Loucy (cell line): ENCODE results near the gene ART1.

Source experiments
- H2AFZ ChIP-seq: fragments of 200-600 bp; sonication (generic); 2 replicates; pipeline ENCODE4 v1.6.0; 2016; ENCODE audit warnings: antibody characterized with exemption, mild to moderate bottlenecking, low read length, moderate library complexity
- H3F3A ChIP-seq: fragments of 200-600 bp; 2 replicates; pipeline ENCODE4 v1.6.0; 2016; ENCODE audit warnings: antibody characterized with exemption, low read depth, mild to moderate bottlenecking
- H3K27me3 ChIP-seq: fragments of 200-600 bp; sonication (generic); 2 replicates; pipeline ENCODE4 v1.6.1; 2014; ENCODE audit warnings: low read length, mild to moderate bottlenecking; ENCODE audit not compliant: insufficient read depth, poor library complexity, severe bottlenecking
- H3K36me3 ChIP-seq: fragments of 200-600 bp; sonication (generic); 2 replicates; pipeline ENCODE4 v1.6.1; 2016; ENCODE audit warnings: low read length; ENCODE audit not compliant: insufficient read depth
- H3K4me1 ChIP-seq: fragments of 200-600 bp; sonication (generic); 2 replicates; pipeline ENCODE4 v1.5.1; 2014; ENCODE audit warnings: low read length, mild to moderate bottlenecking; ENCODE audit not compliant: insufficient read depth, poor library complexity, severe bottlenecking
- H3K4me2 ChIP-seq: fragments of 200-600 bp; sonication (generic); 2 replicates; pipeline ENCODE4 v1.6.0; 2014; ENCODE audit warnings: antibody characterized with exemption, low read length, low read depth, mild to moderate bottlenecking; ENCODE audit not compliant: poor library complexity, severe bottlenecking
- H3K4me3 ChIP-seq: fragments of 200-600 bp; sonication (generic); 2 replicates; pipeline ENCODE4 v1.5.1; 2014; ENCODE audit warnings: low read length, mild to moderate bottlenecking, mixed read lengths; ENCODE audit not compliant: poor library complexity, severe bottlenecking
- H3K79me2 ChIP-seq: fragments of 200-600 bp; sonication (generic); 2 replicates; pipeline ENCODE4 v1.6.1; 2014; ENCODE audit warnings: low read length; ENCODE audit not compliant: insufficient read depth
- H3K9ac ChIP-seq: fragments of 200-600 bp; sonication (generic); 2 replicates; pipeline ENCODE4 v1.6.0; 2014; ENCODE audit warnings: mild to moderate bottlenecking, low read depth, low read length, moderate library complexity; ENCODE audit not compliant: poor library complexity, severe bottlenecking
- H3K9me2 ChIP-seq: fragments of 200-600 bp; sonication (generic); replicated peaks from 2 replicates; pipeline ENCODE4 v1.6.1; 2016; ENCODE audit warnings: low read depth, low read length, mixed read lengths
- H3K9me3 ChIP-seq: fragments of 200-600 bp; sonication (generic); 2 replicates; pipeline ENCODE4 v1.6.1; 2014; ENCODE audit warnings: mild to moderate bottlenecking, antibody characterized with exemption, low read length, low read depth; ENCODE audit not compliant: insufficient read depth
- H4K20me1 ChIP-seq: fragments of 200-600 bp; sonication (generic); 2 replicates; pipeline ENCODE4 v1.6.0; 2014; ENCODE audit warnings: antibody characterized with exemption, low read length, mild to moderate bottlenecking; ENCODE audit not compliant: insufficient read depth, poor library complexity, severe bottlenecking
- CTCF ChIP-seq: fragments of 200-600 bp; sonication (generic); conservative IDR thresholded peaks from 2 replicates; pipeline ENCODE4 v1.5.1; 2014; ENCODE audit warnings: mild to moderate bottlenecking, antibody characterized with exemption, low read length
- EZH2phosphoT487 ChIP-seq: fragments of 200-600 bp; IDR thresholded peaks from 2 replicates; pipeline ENCODE4 v1.6.1; 2018; ENCODE audit warnings: antibody characterized with exemption, mild to moderate bottlenecking, moderate library complexity, borderline replicate concordance

The ART1 gene

GRCh38 chr11:3614742-3615171, 30.2 kb upstream of the ART1 start:
- H3K27me3 ChIP-seq, result no peaks in the 10 kb centered on the region
- no peaks in the 10 kb centered on the region for H3F3A ChIP-seq
- H3K4me2 ChIP-seq, result no peak overlapping the region
- H3K36me3 ChIP-seq, result no peaks in the 10 kb centered on the region
- H3K4me1 ChIP-seq, result no peaks in the 10 kb centered on the region
- H2AFZ ChIP-seq, result no peak overlapping the region
- no peaks in the 10 kb centered on the region; the same call in 1 of the 2 replicates for H3K9me3 ChIP-seq
- H3K9ac ChIP-seq, result no peak overlapping the region
- no peaks in the 10 kb centered on the region for H3K79me2 ChIP-seq
- no peaks in the 10 kb centered on the region for H3K9me2 ChIP-seq
- TF ChIP-seq EZH2phosphoT487, result no peak
- no peak for TF ChIP-seq CTCF
- H3K4me3 ChIP-seq, result no peak overlapping the region
- no peaks in the 10 kb centered on the region for H4K20me1 ChIP-seq

GRCh38 chr11:3615998-3616397, 28.9 kb upstream of the ART1 start:
- Histone ChIP-seq H3K36me3 (no peaks in the 10 kb centered on the region), H3K4me2 (no peak overlapping the region), H3K9ac (no peak overlapping the region), H3K4me1 (no peaks in the 10 kb centered on the region), H3K79me2 (no peaks in the 10 kb centered on the region), H3F3A (no peaks in the 10 kb centered on the region), H2AFZ (no peak overlapping the region), H3K27me3 (no peaks in the 10 kb centered on the region), H3K9me2 (no peaks in the 10 kb centered on the region), H3K4me3 (no peak overlapping the region), H3K9me3 (no peaks in the 10 kb centered on the region; the same call in 1 of the 2 replicates), H4K20me1 (no peaks in the 10 kb centered on the region)
- TF ChIP-seq EZH2phosphoT487 (no peak), CTCF (no peak)

GRCh38 chr11:3616721-3617460, 28.0 kb upstream of the ART1 start:
- no peaks in the 10 kb centered on the region for H3K36me3 ChIP-seq
- TF ChIP-seq EZH2phosphoT487 (no peak), CTCF (no peak)
- H3K9me2 ChIP-seq, result no peaks in the 10 kb centered on the region
- H3F3A ChIP-seq, result no peaks in the 10 kb centered on the region
- no peaks in the 10 kb centered on the region for H4K20me1 ChIP-seq
- H3K9ac ChIP-seq, result no peak overlapping the region
- H2AFZ ChIP-seq, result no peak overlapping the region
- no peak overlapping the region for H3K4me2 ChIP-seq
- H3K79me2 ChIP-seq, result no peaks in the 10 kb centered on the region
- no peaks in the 10 kb centered on the region for H3K4me1 ChIP-seq
- no peaks in the 10 kb centered on the region for H3K27me3 ChIP-seq
- no peaks in the 10 kb centered on the region; the same call in 1 of the 2 replicates for H3K9me3 ChIP-seq
- H3K4me3 ChIP-seq, result no peak overlapping the region
